ENCODE measurements around the gene UPF2. TPM values are rescaled to one million over a fixed set of nuclear protein-coding genes. Genes with fewer than 3 reads are reported as not detected.

UPF2 gene
- total and polyA plus RNA-seq, 2 of the 13 experiments (the other 11 are each of a cell fraction or from before 2014, with no cell fraction given) = 6.2 to 14.5 TPM

- TF ChIP-seq TOPORS (CRISPR knock-in tag; IDR thresholded peaks at IDR 0.05) (no peak), TIGD3 (CRISPR knock-in tag; IDR thresholded peaks at IDR 0.05; ENCODE audit: borderline replicate concordance) (no peak), ZNF296 (CRISPR knock-in tag; conservative IDR thresholded peaks at IDR 0.05) (no peak), ZBTB40 (IDR thresholded peaks at IDR 0.05) (no peak), ZBTB40 (CRISPR knock-in tag; IDR thresholded peaks at IDR 0.05) (no peak), U2AF1 (optimal IDR thresholded peaks at IDR 0.05; ENCODE audit: low read depth, low read length) (no peak), THRA (CRISPR knock-in tag; IDR thresholded peaks at IDR 0.05; ENCODE audit: borderline replicate concordance) (peak; percentile 46; the same call in 1 of the 2 replicates), TCF7 (IDR thresholded peaks at IDR 0.05; ENCODE audit: low read depth) (no peak), ZNF124 (CRISPR knock-in tag; IDR thresholded peaks at IDR 0.05) (no peak), NR0B2 (CRISPR knock-in tag; IDR thresholded peaks at IDR 0.05) (no peak), ZBTB33 (CRISPR knock-in tag; IDR thresholded peaks at IDR 0.05) (no peak), ZBTB20 (CRISPR knock-in tag; IDR thresholded peaks at IDR 0.05; ENCODE audit: borderline replicate concordance, low read depth) (no peak), NKX3-1 (CRISPR knock-in tag; IDR thresholded peaks at IDR 0.05) (no peak)
Observed at GRCh38 chr10:12042797-12043651, at the start of gene UPF2 (continued).
